GM13977 (cell line): ENCODE measurements around the gene ACP2.

Source experiments
- DNase-seq: peaks from one replicate; pipeline ENCODE4 v3.0.0; 2012; ENCODE audit warnings: low spot score
- in situ Hi-C: fragments of 300-500 bp; cut with MboI; formaldehyde crosslinking; loops from one replicate; pipeline ENCODE4 v1.12.0; 2022; ENCODE audit warnings: low sequenced_read_pairs, low pct_unique_long_range_greater_than_20kb, mixed read lengths, inconsistent platforms; ENCODE audit not compliant: unreplicated experiment
- TF ChIP-seq, protein P1 (sequence below): IDR thresholded peaks from 2 replicates; pipeline ENCODE4 v1.5.1; 2012; ENCODE audit warnings: mild to moderate bottlenecking, control low read depth; ENCODE audit not compliant: insufficient read depth; ENCODE audit errors: extremely low read depth, missing control alignments

The ACP2 gene, protein sequence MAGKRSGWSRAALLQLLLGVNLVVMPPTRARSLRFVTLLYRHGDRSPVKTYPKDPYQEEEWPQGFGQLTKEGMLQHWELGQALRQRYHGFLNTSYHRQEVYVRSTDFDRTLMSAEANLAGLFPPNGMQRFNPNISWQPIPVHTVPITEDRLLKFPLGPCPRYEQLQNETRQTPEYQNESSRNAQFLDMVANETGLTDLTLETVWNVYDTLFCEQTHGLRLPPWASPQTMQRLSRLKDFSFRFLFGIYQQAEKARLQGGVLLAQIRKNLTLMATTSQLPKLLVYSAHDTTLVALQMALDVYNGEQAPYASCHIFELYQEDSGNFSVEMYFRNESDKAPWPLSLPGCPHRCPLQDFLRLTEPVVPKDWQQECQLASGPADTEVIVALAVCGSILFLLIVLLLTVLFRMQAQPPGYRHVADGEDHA

DNA sequence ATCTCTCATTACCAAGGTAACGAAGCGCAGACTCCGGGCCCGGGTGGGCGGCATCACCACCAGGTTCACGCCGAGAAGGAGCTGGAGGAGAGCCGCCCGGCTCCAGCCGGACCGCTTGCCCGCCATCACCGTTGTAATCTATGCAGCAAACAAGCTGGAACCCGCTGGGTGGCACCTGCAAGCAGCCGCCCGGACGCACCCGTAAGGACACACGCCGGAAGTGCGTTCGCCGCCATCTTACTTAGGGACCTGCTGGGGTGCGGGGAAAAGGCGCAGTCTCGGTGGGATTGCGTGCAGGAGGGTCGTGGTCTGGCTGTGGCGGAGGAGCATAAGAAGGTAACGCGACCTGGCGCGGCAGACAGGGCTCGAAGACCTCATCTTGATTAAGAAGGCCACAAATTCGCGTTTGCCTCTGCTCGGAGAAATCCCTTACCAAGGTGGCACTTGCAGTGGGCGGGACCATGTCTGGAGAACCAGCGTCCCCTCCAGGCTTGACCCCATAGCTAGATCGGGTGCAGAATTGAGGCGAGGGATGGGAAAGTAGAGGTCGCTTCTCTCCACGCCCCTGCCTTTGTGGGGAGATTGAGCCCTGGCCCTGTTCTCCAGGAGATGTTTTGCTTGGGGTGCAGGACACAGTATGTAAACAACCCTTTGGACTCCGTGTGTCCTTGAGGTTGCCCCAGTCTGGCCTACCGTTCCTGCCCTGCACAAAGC lies at the start of gene ACP2:
ACP2 (minus strand) TSS at position 151 of the 714 bp plus-strand sequence; CDS start at position 126, 25 bp downstream.
- in situ Hi-C loops, result no loop called here
- TF ChIP-seq, protein P1, sequence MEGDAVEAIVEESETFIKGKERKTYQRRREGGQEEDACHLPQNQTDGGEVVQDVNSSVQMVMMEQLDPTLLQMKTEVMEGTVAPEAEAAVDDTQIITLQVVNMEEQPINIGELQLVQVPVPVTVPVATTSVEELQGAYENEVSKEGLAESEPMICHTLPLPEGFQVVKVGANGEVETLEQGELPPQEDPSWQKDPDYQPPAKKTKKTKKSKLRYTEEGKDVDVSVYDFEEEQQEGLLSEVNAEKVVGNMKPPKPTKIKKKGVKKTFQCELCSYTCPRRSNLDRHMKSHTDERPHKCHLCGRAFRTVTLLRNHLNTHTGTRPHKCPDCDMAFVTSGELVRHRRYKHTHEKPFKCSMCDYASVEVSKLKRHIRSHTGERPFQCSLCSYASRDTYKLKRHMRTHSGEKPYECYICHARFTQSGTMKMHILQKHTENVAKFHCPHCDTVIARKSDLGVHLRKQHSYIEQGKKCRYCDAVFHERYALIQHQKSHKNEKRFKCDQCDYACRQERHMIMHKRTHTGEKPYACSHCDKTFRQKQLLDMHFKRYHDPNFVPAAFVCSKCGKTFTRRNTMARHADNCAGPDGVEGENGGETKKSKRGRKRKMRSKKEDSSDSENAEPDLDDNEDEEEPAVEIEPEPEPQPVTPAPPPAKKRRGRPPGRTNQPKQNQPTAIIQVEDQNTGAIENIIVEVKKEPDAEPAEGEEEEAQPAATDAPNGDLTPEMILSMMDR, result peak; percentile 55
- peak; percentile 86 for DNase-seq

DNA sequence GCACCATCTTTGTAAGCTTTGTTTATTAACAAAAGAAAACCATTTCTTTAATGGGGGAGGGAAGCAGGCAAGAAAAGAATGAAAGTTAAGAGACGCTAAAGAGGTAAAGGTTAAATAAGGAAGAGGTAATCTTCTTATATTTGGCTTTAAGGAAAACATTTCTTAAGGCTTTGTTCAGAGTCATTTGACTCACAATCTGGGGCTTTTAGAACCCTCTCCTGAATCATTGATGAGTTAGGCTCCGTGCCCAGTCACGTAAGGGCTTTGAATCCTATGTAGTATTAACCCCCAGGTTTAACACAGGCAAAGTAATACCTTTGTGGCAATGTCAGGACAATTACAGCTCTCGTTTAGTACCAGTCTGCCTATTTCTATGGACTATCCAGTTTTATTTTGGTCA lies 47.4 kb upstream of the ACP2 start:
- TF ChIP-seq, protein P1, result no peak
- in situ Hi-C loops, result no loop called here
- DNase-seq, result no peak

DNA sequence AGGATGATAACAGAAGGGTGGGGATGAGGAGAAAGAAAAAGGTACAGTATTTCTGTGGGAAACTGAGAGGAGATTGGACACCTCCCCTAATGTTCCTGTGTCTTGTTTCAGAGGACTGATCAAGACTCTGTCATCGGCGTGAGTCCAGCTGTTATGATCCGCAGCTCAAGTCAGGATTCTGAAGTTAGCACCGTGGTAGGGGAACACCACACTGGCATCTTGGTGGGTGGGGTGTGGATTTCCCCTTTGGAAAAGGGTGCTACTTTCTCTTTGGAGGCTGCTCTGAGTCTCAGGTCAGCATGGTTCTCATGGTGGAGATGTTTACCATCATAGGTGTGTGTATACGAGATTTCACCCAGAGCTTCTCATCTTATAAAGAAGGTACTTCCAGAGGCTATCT lies 46.8 kb upstream of the ACP2 start:
- TF ChIP-seq, protein P1, result no peak

DNA sequence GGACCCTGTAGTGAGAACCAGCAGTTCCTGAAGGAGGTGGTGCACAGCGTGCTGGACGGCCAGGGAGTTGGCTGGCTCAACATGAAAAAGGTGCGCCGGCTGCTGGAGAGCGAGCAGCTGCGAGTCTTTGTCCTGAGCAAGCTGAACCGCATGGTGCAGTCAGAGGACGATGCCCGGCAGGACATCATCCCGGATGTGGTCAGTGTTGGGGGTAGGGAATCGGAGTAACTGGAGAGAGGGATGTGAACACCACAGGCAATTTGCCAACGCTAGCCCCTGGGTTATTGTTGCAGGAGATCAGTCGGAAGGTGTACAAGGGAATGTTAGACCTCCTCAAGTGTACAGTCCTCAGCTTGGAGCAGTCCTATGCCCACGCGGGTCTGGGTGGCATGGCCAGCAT lies 41.2 kb upstream of the ACP2 start:
- TF ChIP-seq, protein P1, result no peak
- in situ Hi-C loops, result no loop called here
- no peak for DNase-seq

More for the DNA sequence above, 46.8 kb upstream of the ACP2 start:
- in situ Hi-C loops, result no loop called here
- no peak for DNase-seq

DNA sequence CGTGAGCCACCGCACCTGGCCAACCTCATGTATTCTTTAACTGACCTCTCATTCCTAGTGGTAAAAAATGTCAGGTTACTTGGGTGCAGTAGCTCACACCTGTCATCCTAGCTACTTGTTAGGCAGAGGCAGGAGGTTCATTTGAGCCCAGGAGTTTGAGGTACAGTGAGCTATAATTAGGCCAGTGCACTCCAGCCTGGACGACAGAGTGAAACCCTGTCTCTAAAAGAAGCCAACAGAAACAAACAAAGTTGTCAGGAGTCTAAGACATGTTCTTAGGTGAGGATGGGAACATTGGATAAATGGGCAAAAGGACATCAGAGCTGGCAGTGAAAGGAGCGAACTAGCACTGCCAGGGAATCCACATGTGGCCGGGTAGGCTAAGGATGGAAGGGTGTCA lies 39.5 kb upstream of the ACP2 start:
- TF ChIP-seq, protein P1, result no peak
- in situ Hi-C loops, result no loop called here
- no peak for DNase-seq

DNA sequence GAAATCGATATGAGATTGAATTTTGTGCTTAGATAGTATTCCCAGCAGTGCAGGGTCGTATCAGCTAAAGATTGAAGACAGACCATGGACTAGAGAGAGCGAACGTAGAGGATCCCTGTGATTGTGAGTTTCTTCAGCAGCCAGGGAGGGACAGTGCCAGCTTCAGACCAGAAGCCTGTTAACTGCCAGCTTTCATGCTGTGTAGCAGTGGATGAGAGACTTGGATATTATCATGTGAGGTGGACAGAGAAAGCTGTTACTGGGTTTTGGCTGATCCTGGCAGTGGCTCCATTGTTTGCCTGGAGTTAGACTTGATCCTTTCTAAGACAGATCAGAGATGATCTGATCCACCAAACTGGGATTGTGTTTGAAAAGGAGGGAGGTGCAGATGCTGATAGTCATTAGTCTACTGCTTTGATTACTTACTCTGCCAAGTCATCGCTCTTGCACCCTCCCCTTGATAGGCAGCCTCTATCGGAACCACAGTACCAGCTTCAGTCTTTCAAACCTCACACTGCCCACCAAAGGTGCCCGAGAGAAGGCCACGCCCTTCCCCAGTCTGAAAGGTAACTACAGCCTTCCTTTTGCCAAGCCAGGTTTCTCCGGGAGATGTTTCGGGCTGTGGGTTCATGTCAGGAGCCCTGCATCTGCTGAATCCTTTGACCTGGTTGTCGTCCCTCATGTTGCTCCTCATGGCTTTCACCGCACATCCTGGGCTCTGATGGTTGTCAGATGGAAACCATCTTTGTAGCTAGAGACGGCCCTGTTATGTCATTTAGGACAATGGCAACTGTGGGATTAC lies 37.6 kb upstream of the ACP2 start:
- no peak for DNase-seq
- in situ Hi-C loops, result no loop called here
- TF ChIP-seq, protein P1, result no peak
